ENCODE results near the gene TRIM32.

DNA sequence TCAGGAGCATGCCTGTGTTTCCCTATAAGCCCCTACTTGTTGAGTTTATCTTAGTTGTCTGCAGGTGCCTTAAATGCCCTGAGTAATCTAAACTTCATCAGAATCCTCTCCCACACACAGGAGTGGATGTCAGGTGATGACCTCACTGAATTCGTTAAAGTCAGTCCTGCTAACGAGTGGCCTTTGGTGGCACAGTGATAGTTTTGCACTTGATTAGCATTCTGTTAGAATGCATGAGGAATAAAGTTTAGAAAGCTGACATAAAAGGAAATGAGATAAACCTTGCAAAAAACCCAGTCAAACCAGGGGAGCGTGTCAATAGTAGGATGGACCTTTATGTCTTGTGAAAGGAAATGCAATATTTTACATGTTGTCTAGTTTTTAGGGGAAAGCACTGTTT is 4.5 kb downstream of the TRIM32 start:
- TF ChIP-seq, protein P1, sequence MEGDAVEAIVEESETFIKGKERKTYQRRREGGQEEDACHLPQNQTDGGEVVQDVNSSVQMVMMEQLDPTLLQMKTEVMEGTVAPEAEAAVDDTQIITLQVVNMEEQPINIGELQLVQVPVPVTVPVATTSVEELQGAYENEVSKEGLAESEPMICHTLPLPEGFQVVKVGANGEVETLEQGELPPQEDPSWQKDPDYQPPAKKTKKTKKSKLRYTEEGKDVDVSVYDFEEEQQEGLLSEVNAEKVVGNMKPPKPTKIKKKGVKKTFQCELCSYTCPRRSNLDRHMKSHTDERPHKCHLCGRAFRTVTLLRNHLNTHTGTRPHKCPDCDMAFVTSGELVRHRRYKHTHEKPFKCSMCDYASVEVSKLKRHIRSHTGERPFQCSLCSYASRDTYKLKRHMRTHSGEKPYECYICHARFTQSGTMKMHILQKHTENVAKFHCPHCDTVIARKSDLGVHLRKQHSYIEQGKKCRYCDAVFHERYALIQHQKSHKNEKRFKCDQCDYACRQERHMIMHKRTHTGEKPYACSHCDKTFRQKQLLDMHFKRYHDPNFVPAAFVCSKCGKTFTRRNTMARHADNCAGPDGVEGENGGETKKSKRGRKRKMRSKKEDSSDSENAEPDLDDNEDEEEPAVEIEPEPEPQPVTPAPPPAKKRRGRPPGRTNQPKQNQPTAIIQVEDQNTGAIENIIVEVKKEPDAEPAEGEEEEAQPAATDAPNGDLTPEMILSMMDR (IDR thresholded peaks at IDR 0.05), result no peak
- no peak for TF ChIP-seq POLR2A (IDR thresholded peaks at IDR 0.05)
- TF ChIP-seq POLR2AphosphoS5 (IDR thresholded peaks at IDR 0.05), result no peak
- TF ChIP-seq EP300 (IDR thresholded peaks at IDR 0.05; ENCODE audit: low read depth), result no peak

Measured in transverse colon (tissue), 4 donors.